Germinal center (tissue), 1 donor: Measurements from ENCODE around the gene CDK17.
"Not testable (repeated sequence)": the region's sequence is repeated elsewhere in the genome, so short reads cannot be mapped to it uniquely, and the experiment has no call there.

Source experiments
- DNase-seq: peaks from one replicate; pipeline ENCODE4 v3.0.0; 2012; ENCODE audit warnings: mixed read lengths, low spot score

CDK17 gene

GRCh38 chr12:96399919-96400630 lies at the start of gene CDK17:
TSS of gene CDK17 (minus strand) at chr12:96400439. CDS start at chr12:96334836, 65,603 bp downstream.
- peak; percentile 94 for DNase-seq

- no peak for DNase-seq
Measured at GRCh38 chr12:96448300-96448699, 48.1 kb upstream of the CDK17 start.

GRCh38 chr12:96447256-96447655 lies 47.0 kb upstream of the CDK17 start:
- DNase-seq, result no peak

GRCh38 chr12:96445691-96446583 lies 45.7 kb upstream of the CDK17 start:
- peak; percentile 21 for DNase-seq

GRCh38 chr12:96444399-96444798 lies 44.2 kb upstream of the CDK17 start:
- no peak for DNase-seq

GRCh38 chr12:96442906-96443305 lies 42.7 kb upstream of the CDK17 start:
- DNase-seq, result no peak

GRCh38 chr12:96441816-96442215 lies 41.6 kb upstream of the CDK17 start:
- no peak for DNase-seq

- no peak for DNase-seq
Measured at GRCh38 chr12:96438330-96438729, 38.1 kb upstream of the CDK17 start.

- DNase-seq, result no peak
Measured at GRCh38 chr12:96437171-96437445, 36.9 kb upstream of the CDK17 start.

GRCh38 chr12:96436366-96437170 lies 36.3 kb upstream of the CDK17 start:
- DNase-seq, result no peak

- no peak for DNase-seq
Measured at GRCh38 chr12:96434107-96434506, 33.9 kb upstream of the CDK17 start.

GRCh38 chr12:96432496-96433321 lies 32.5 kb upstream of the CDK17 start:
- not testable (repeated sequence) for DNase-seq

GRCh38 chr12:96431067-96431466 lies 30.8 kb upstream of the CDK17 start:
- no peak for DNase-seq

- DNase-seq, result no peak
Measured at GRCh38 chr12:96427269-96427729, 27.1 kb upstream of the CDK17 start.

GRCh38 chr12:96425951-96426350 lies 25.7 kb upstream of the CDK17 start:
- no peak for DNase-seq

GRCh38 chr12:96425321-96425720 lies 25.1 kb upstream of the CDK17 start:
- no peak for DNase-seq

GRCh38 chr12:96424601-96425000 lies 24.4 kb upstream of the CDK17 start:
- no peak for DNase-seq

- DNase-seq, result no peak
Measured at GRCh38 chr12:96422192-96422591, 22.0 kb upstream of the CDK17 start.

- DNase-seq, result no peak
Measured at GRCh38 chr12:96421014-96421413, 20.8 kb upstream of the CDK17 start.

GRCh38 chr12:96420277-96420835 lies 20.1 kb upstream of the CDK17 start:
- DNase-seq, result no peak

GRCh38 chr12:96419576-96420276 lies 19.5 kb upstream of the CDK17 start:
- DNase-seq, result no peak
